SK-N-MC (cell line): ENCODE measurements around the gene TMEM131.

Experiments
- EZH2 ChIP-seq: fragments of 200-600 bp; sonication (generic); IDR thresholded peaks from one replicate; pipeline ENCODE4 v1.6.1; 2017; ENCODE audit warnings: antibody characterized with exemption
- FOXP2 ChIP-seq: optimal IDR thresholded peaks from 2 replicates; pipeline ENCODE3; 2011; ENCODE audit warnings: mild to moderate bottlenecking, moderate library complexity; ENCODE audit not compliant: insufficient read depth; ENCODE audit errors: extremely low read length, control extremely low read depth
- POLR2AphosphoS5 ChIP-seq: IDR thresholded peaks from 2 replicates; pipeline ENCODE4 v1.6.1; 2012; ENCODE audit warnings: mild to moderate bottlenecking, low read depth, low read length, borderline replicate concordance

DNA sequence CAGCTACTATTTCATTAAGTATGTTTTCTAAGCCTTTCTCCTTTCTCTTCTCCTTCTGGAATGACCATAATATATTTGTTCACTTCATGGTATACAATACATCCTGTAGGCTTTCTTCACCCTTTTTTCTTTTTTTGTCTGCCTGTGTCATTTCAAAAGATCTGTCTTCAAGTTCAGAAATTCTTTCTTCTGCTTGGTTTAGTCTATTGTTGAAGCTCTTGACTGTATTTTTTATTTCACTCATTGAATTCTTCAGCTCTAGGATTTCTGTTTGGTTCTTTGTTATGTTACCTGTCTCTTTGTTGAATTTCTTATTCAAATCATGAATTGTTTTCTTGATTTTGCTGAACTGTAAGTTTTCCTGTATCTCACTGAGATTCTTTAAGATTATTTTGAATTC is 109.9 kb downstream of the TMEM131 start:
- TF ChIP-seq FOXP2 (no peak), EZH2 (no peak), POLR2AphosphoS5 (no peak)
